ENCODE measurements around the gene NSRP1.

DNA sequence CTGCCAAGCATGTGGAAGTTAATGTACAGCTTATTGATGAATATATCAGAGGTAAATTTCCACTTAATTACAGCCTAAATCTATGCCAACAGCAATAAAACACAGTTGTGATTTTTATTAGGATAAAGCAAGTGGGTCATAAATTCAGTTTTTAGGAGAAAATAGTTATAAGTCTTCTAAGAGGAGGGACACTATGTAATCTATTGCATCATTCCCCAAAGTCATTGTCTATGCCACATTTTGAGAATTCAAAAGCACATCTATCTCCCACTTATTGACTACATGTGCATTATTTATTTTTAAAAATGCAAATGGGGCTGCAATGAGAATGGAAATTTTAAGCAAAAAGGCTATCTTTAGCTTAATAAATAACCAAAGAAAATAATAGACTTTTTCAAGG, 23.7 kb upstream of the NSRP1 start:
- TF ChIP-seq HOMEZ (CRISPR knock-in tag; IDR thresholded peaks at IDR 0.05; ENCODE audit: low read depth) (no peak), SP1 (IDR thresholded peaks at IDR 0.05) (no peak), SP1 (CRISPR knock-in tag; IDR thresholded peaks at IDR 0.05) (no peak), ZNF446 (CRISPR knock-in tag; IDR thresholded peaks at IDR 0.05) (no peak), RXRB (CRISPR knock-in tag; IDR thresholded peaks at IDR 0.05; ENCODE audit: borderline replicate concordance) (no peak)
- TF ChIP-seq, protein P1, sequence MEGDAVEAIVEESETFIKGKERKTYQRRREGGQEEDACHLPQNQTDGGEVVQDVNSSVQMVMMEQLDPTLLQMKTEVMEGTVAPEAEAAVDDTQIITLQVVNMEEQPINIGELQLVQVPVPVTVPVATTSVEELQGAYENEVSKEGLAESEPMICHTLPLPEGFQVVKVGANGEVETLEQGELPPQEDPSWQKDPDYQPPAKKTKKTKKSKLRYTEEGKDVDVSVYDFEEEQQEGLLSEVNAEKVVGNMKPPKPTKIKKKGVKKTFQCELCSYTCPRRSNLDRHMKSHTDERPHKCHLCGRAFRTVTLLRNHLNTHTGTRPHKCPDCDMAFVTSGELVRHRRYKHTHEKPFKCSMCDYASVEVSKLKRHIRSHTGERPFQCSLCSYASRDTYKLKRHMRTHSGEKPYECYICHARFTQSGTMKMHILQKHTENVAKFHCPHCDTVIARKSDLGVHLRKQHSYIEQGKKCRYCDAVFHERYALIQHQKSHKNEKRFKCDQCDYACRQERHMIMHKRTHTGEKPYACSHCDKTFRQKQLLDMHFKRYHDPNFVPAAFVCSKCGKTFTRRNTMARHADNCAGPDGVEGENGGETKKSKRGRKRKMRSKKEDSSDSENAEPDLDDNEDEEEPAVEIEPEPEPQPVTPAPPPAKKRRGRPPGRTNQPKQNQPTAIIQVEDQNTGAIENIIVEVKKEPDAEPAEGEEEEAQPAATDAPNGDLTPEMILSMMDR (CRISPR knock-in tag; IDR thresholded peaks at IDR 0.05): no peak

Measured in HepG2 (cell line).